RWPE1 (cell line): Measurements from ENCODE around the gene HIPK1.

ENCODE experiments used
- CTCF ChIA-PET: fragments of 350-600 bp; sonication (Branson Sonifier 250); formaldehyde crosslinking; extraction: SDS; loops from one replicate; lab custom pipeline; 2021; lab: Yijun Ruan, JAX
- POLR2A ChIA-PET: fragments of 400-600 bp; formaldehyde crosslinking; extraction: SDS; loops from one replicate; lab custom pipeline; 2020; ENCODE audit warnings: antibody characterized with exemption; ENCODE audit not compliant: low non-redundant PET; lab: Yijun Ruan, JAX
- DNase-seq: peaks from one replicate; pipeline ENCODE4 v3.0.0; 2012; ENCODE audit warnings: low spot score
- H3K27ac ChIP-seq: fragments of 450-650 bp; 2 replicates; pipeline ENCODE4 v1.5.1; 2017
- CTCF ChIP-seq: fragments of 450-650 bp; conservative IDR thresholded peaks from 2 replicates; pipeline ENCODE4 v1.5.1; 2017; ENCODE audit warnings: low read depth, mild to moderate bottlenecking

Gene HIPK1

GRCh38 chr1:113917400-113918082 is 11.6 kb upstream of the HIPK1 start:
- DNase-seq, result peak; percentile 59
- CTCF ChIA-PET, result interaction anchor here (1.2 kb wide), 1 partner anchor 11 kb away, joined by 5 read pairs; the partner anchor contains the start of gene HIPK1
- no peak for TF ChIP-seq CTCF
- POLR2A ChIA-PET, result interaction anchor here (0.9 to 1.3 kb wide), 2 partner anchors 9 to 10 kb away, joined by 3 to 4 read pairs; no protein-coding TSS in a partner anchor
- no peak overlapping the region for H3K27ac ChIP-seq

GRCh38 chr1:113918243-113918642 is 10.9 kb upstream of the HIPK1 start:
- TF ChIP-seq CTCF, result no peak
- POLR2A ChIA-PET, result interaction anchor here (0.9 kb wide), 1 partner anchor 10 kb away, joined by 3 read pairs; no protein-coding TSS in a partner anchor
- H3K27ac ChIP-seq, result no peak overlapping the region
- DNase-seq, result no peak
- CTCF ChIA-PET, result interaction anchor here (1.2 kb wide), 1 partner anchor 11 kb away, joined by 5 read pairs; the partner anchor contains the start of gene HIPK1

- DNase-seq, result no peak
- H3K27ac ChIP-seq, result no peak overlapping the region
- TF ChIP-seq CTCF, result no peak
- ChIA-PET CTCF (no interaction called here), POLR2A (no interaction called here)
These were observed 6.2 kb upstream of the HIPK1 start for GRCh38 chr1:113922957-113923356.

- ChIA-PET POLR2A (interaction anchor here (0.6 kb wide), 1 partner anchor 18 kb away, joined by 11 read pairs; no protein-coding TSS in a partner anchor), CTCF (no interaction called here)
- no peak for DNase-seq
- TF ChIP-seq CTCF, result no peak
- no peak overlapping the region for H3K27ac ChIP-seq
These were observed 4.7 kb upstream of the HIPK1 start for GRCh38 chr1:113924473-113924872.

GRCh38 chr1:113928187-113928930 is 765 bp upstream of the HIPK1 start:
- CTCF ChIA-PET, result interaction anchor here (1.5 to 2.8 kb wide), 2 partner anchors 11 to 23 kb away, joined by 5 to 16 read pairs; partner anchors contain the start of genes AP4B1 and DCLRE1B
- POLR2A ChIA-PET, result interaction anchor here (3.7 kb wide), 1 partner anchor 24 kb away, joined by 19 read pairs; the partner anchor contains the start of genes AP4B1 and DCLRE1B
- no peak for DNase-seq
- TF ChIP-seq CTCF, result no peak
- no peak overlapping the region for H3K27ac ChIP-seq
